ENCODE results near the gene BTBD9. TPM values are rescaled to one million over a fixed set of nuclear protein-coding genes. Genes with fewer than 3 reads are reported as not detected.

The BTBD9 gene
- total RNA-seq, 1 donor from 2014 or later = 9.9 TPM

DNA sequence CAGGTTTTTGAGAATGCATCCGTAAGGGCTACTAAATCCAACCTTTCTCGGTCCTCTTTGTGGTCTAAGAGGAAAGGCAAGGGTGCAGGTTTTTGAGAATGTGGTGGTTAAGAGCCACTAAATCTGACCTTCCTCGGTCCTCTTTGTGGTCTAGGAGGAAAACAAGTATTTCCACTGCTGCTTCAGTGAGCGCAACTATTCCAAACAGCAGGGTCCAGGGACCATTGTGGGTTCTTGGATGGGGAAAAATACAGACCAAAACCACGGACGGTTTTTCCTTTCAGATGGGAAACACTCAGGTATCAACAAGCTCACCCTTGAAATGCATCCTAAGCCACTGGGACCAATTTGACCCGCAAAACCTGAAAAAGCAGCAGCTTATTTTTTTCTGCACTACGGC lies 21.9 kb downstream of the BTBD9 start:
- TF ChIP-seq, protein P1, sequence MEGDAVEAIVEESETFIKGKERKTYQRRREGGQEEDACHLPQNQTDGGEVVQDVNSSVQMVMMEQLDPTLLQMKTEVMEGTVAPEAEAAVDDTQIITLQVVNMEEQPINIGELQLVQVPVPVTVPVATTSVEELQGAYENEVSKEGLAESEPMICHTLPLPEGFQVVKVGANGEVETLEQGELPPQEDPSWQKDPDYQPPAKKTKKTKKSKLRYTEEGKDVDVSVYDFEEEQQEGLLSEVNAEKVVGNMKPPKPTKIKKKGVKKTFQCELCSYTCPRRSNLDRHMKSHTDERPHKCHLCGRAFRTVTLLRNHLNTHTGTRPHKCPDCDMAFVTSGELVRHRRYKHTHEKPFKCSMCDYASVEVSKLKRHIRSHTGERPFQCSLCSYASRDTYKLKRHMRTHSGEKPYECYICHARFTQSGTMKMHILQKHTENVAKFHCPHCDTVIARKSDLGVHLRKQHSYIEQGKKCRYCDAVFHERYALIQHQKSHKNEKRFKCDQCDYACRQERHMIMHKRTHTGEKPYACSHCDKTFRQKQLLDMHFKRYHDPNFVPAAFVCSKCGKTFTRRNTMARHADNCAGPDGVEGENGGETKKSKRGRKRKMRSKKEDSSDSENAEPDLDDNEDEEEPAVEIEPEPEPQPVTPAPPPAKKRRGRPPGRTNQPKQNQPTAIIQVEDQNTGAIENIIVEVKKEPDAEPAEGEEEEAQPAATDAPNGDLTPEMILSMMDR (IDR thresholded peaks at IDR 0.05) = no peak
- intact Hi-C loops (cut with DNase I) = no loop called here
- no peak overlapping the region for H3K27ac ChIP-seq

DNA sequence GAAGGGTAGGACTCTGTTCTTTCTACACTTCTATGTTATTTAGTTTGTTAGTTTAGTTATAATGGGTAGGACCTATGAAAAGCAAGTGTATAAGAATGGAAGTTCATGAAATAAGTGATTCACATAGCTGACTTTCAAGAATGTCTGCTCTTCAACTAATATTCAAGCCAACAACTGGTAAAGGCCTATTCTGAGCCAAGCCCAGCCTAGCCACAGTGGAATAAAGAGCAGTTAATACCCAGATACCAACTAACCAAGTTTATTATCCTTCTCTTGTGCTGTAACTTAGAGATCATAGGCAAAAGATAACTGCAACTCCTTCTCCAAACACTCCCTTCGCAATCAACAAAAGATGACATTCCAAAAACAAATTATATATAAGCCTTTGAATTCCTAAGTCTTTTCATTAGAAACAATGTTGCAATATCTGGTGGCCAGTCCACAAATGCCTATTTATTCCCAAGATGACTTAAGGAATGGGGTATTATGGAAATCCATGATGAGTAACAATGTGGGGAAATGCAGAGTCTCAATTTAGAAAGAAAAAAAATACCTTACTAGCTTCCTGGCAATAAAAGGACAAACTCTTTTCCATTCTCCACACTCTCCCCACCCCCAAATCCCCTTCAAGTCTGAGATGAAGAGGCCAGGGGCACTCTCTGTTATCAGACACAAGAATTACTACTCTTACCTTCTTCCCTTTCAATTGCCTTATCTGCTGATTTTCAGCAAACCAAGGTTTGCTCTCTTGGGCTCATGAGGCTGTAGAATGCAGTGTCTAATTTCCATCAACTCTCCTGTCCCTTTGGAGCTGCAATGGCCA lies 27.4 kb downstream of the BTBD9 start:
- intact Hi-C loops (cut with DNase I) = loop anchor here (1.0 kb wide), 1 partner anchor 28 kb away; no protein-coding TSS in a partner anchor
- H3K9me3 ChIP-seq = no peaks in the 10 kb centered on the region
- no peak overlapping the region for H3K4me3 ChIP-seq
- no peaks in the 10 kb centered on the region for H3K36me3 ChIP-seq
- H3K27me3 ChIP-seq = no peaks in the 10 kb centered on the region
- no peak for DNase-seq (ENCODE audit: low spot score in 2 of 2)
- H3K4me1 ChIP-seq = peaks cover 0 to 13% of the 10 kb centered on the region in 2 donors
- H3K27ac ChIP-seq = peak overlapping the region in 1 of 2 donors; percentile 16
- TF ChIP-seq, protein P1 (IDR thresholded peaks at IDR 0.05) = no peak

More for the DNA sequence above, 21.9 kb downstream of the BTBD9 start:
- no peaks in the 10 kb centered on the region for H3K36me3 ChIP-seq
- peaks cover 0 to 7% of the 10 kb centered on the region in 2 donors for H3K4me1 ChIP-seq
- H3K4me3 ChIP-seq = no peak overlapping the region
- no peak for DNase-seq (ENCODE audit: low spot score in 2 of 2)
- H3K9me3 ChIP-seq = no peaks in the 10 kb centered on the region
- H3K27me3 ChIP-seq = no peaks in the 10 kb centered on the region

DNA sequence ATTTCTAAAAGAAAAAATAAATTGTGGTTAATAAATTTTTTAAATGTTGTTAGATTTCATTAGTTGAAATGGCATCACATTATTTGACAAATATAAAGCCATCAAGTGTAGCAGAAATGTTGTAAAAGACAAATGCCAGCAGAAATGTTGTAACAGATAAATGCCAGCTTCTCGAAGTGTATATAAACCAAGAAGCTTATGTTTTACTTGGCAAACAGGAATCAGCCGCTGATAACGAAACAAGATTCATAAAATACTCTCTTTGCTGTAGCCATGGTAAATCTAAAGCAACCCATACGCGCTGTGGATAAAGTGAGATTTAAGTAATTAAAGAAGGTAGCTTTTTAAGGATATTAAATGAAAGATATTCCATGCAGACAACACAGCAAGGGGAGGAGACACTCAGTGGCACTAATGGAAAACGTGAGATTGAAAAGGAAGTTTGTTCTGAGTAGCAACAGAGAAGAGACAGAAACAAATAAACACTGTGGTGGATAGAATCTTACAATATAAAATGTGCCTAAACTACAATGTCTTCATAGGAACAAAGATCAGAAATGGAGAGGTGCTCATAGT lies 29.6 kb downstream of the BTBD9 start:
- no peak overlapping the region for H3K27ac ChIP-seq
- no peaks in the 10 kb centered on the region for H3K27me3 ChIP-seq
- TF ChIP-seq, protein P1 (IDR thresholded peaks at IDR 0.05) = no peak
- no peaks in the 10 kb centered on the region for H3K9me3 ChIP-seq
- H3K36me3 ChIP-seq = no peaks in the 10 kb centered on the region
- no peak overlapping the region for H3K4me3 ChIP-seq
- DNase-seq (ENCODE audit: low spot score in 2 of 2) = no peak
- peaks cover 0 to 13% of the 10 kb centered on the region in 2 donors for H3K4me1 ChIP-seq
- intact Hi-C loops (cut with DNase I) = no loop called here

DNA sequence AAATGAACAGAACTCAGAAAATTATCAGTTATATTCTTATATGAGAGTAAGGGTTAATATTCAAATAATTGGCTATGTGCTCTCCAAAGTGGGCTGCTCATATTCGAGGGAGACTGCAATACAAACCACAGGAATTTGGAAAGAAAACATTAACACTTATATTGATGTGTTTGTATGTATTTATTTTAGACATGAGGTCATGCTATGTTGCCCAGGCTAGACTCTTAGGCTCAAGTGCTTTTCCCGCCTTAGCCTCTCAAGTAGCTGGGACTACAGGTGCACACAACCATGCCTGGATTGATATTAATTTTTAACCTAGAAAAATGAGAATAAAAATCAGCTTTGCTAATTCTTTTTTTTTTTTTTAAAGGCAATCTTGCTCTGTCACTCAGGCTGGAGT lies 35.0 kb downstream of the BTBD9 start:
- no peak overlapping the region for H3K4me3 ChIP-seq
- TF ChIP-seq, protein P1 (IDR thresholded peaks at IDR 0.05) = no peak
- intact Hi-C loops (cut with DNase I) = no loop called here

DNA sequence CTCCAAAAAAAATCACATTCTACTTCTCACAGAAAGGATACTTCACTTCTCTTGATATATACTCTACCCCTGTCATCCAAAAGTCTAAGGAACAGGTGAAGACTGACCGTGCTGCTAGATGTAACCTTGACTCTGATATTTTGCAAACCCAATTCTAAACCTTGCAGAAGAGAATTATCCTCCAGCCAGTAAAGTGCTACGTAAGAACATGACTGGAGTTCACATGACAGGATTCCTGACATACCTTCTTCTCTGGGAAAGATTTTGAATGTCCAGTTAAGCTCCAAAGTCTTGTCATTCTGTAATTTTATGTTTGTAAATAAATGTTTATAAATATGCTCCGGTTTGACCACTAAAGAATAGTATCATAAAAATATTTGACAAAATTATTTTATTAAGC lies 35.8 kb downstream of the BTBD9 start:
- no peak overlapping the region for H3K4me3 ChIP-seq
- no peaks in the 10 kb centered on the region for H3K36me3 ChIP-seq
- no peak overlapping the region for H3K27ac ChIP-seq
- DNase-seq (ENCODE audit: low spot score in 2 of 2) = no peak
- no peaks in the 10 kb centered on the region for H3K4me1 ChIP-seq
- H3K9me3 ChIP-seq = no peaks in the 10 kb centered on the region
- intact Hi-C loops (cut with DNase I) = no loop called here
- no peaks in the 10 kb centered on the region for H3K27me3 ChIP-seq
- TF ChIP-seq, protein P1 (IDR thresholded peaks at IDR 0.05) = no peak

More for the DNA sequence above, 35.0 kb downstream of the BTBD9 start:
- Histone ChIP-seq H3K27me3 (no peaks in the 10 kb centered on the region), H3K36me3 (no peaks in the 10 kb centered on the region), H3K9me3 (no peaks in the 10 kb centered on the region), H3K4me1 (peaks cover 0 to under 1% of the 10 kb centered on the region in 2 donors), H3K27ac (no peak overlapping the region)
- no peak for DNase-seq (ENCODE audit: low spot score in 2 of 2)

Data from ascending aorta (tissue), 2 donors.